Measurements from ENCODE around the gene C6orf118. TPM values are rescaled to one million over a fixed set of nuclear protein-coding genes. Genes with fewer than 3 reads are reported as not detected.

The C6orf118 gene
- total and polyA plus RNA-seq, 9 of the 15 experiments (the other 6 are each of a cell fraction or from before 2014, with no cell fraction given), result not detected

DNA sequence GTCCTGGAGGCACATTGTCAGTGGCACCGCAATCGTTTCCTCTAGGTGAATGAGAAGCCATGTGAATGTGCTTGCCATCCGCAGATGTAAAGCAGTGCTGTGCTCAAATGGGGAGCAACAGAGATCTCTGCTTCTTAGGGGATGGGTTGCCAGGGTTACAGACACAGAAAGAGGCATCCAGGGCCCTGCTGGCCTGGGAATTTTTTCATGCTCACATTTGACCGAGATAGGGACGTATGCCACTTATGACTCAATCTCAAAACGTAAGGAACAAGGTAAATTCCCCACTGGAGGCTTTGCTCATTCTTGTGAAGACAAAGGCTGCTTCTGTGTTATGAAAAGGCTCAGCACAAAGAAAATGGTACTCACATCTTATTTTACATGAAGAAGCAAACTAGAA is 11.0 kb downstream of the C6orf118 start (continued):
- TF ChIP-seq, protein P1, sequence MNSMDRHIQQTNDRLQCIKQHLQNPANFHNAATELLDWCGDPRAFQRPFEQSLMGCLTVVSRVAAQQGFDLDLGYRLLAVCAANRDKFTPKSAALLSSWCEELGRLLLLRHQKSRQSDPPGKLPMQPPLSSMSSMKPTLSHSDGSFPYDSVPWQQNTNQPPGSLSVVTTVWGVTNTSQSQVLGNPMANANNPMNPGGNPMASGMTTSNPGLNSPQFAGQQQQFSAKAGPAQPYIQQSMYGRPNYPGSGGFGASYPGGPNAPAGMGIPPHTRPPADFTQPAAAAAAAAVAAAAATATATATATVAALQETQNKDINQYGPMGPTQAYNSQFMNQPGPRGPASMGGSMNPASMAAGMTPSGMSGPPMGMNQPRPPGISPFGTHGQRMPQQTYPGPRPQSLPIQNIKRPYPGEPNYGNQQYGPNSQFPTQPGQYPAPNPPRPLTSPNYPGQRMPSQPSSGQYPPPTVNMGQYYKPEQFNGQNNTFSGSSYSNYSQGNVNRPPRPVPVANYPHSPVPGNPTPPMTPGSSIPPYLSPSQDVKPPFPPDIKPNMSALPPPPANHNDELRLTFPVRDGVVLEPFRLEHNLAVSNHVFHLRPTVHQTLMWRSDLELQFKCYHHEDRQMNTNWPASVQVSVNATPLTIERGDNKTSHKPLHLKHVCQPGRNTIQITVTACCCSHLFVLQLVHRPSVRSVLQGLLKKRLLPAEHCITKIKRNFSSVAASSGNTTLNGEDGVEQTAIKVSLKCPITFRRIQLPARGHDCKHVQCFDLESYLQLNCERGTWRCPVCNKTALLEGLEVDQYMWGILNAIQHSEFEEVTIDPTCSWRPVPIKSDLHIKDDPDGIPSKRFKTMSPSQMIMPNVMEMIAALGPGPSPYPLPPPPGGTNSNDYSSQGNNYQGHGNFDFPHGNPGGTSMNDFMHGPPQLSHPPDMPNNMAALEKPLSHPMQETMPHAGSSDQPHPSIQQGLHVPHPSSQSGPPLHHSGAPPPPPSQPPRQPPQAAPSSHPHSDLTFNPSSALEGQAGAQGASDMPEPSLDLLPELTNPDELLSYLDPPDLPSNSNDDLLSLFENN (IDR thresholded peaks at IDR 0.05; ENCODE audit: low read depth in 2 of 2, low read length in 2 of 2), result no peak

DNA sequence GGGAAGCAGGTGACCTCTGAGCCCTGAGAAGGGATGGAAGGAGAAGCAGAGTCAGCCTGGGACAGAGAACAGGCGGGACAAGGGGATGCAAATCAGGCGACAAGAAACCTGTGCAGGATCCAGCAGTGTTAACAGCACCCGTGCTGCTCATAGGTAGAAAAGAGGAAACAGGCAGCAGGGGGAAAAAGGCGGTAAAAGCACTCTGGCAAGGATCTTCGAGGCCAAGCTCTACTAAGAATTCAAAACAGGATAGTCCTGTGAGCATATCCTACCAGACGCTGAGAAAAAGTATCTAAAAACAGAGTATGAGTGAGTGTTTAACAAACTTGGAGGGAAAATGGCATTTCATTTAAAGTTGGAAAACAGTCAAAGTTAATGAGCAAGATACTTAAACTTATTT is 16.7 kb downstream of the C6orf118 start:
- in situ Hi-C loops (cut with MboI) (no loop called here), intact Hi-C loops (cut with micrococcal nuclease) (no loop called here)
- ATAC-seq (no peak), DNase-seq (ENCODE audit: extremely low read depth in 1 of 4, low spot score in 3 of 4) (no peak), FAIRE-seq (no peak)
- no TSS peak for BruUV-seq (replicated peaks)
- H2AFZ ChIP-seq (ENCODE audit: low read depth, low read length), result no peak overlapping the region
- H3K79me2 ChIP-seq (ENCODE audit: control insufficient read depth, insufficient read depth, low read length), result no peaks in the 10 kb centered on the region
- H3K4me1 ChIP-seq (replicated peaks in 1 of 2; ENCODE audit: control insufficient read depth in 2 of 2, insufficient read depth in 2 of 2, low read length in 2 of 2), result no peaks in the 10 kb centered on the region
- no peaks in the 10 kb centered on the region for H3K9me1 ChIP-seq (ENCODE audit: control insufficient read depth, insufficient read depth, low read length)
- no peak overlapping the region for H3K9ac ChIP-seq (ENCODE audit: insufficient read depth in 1 of 2, low read depth in 2 of 2, low read length in 2 of 2)
- H3K27me3 ChIP-seq (ENCODE audit: control insufficient read depth in 2 of 2, insufficient read depth in 2 of 2, low read length in 2 of 2), result no peaks in the 10 kb centered on the region
- ChIA-PET POLR2A (no interaction called here), CTCF (ENCODE audit: low intra/inter-chr PET ratio) (no interaction called here)
- no peaks in the 10 kb centered on the region for H3K36me3 ChIP-seq (ENCODE audit: control insufficient read depth, insufficient read depth, low read length)
- under 1% methylated on average over 6 of the region's 6 CpGs for WGBS (ENCODE audit: insufficient coverage, low coverage, missing lambda C conversion rate)
- H3K4me3 ChIP-seq, result no peak overlapping the region
- no peaks in the 10 kb centered on the region; the same call in 1 of the 2 replicates for H3K9me3 ChIP-seq (replicated peaks; ENCODE audit: control insufficient read depth, insufficient read depth, low read depth, low read length)
- H3K27ac ChIP-seq (ENCODE audit: extremely low read depth, low read depth, low read length), result no peak overlapping the region
- TF ChIP-seq, protein P2, sequence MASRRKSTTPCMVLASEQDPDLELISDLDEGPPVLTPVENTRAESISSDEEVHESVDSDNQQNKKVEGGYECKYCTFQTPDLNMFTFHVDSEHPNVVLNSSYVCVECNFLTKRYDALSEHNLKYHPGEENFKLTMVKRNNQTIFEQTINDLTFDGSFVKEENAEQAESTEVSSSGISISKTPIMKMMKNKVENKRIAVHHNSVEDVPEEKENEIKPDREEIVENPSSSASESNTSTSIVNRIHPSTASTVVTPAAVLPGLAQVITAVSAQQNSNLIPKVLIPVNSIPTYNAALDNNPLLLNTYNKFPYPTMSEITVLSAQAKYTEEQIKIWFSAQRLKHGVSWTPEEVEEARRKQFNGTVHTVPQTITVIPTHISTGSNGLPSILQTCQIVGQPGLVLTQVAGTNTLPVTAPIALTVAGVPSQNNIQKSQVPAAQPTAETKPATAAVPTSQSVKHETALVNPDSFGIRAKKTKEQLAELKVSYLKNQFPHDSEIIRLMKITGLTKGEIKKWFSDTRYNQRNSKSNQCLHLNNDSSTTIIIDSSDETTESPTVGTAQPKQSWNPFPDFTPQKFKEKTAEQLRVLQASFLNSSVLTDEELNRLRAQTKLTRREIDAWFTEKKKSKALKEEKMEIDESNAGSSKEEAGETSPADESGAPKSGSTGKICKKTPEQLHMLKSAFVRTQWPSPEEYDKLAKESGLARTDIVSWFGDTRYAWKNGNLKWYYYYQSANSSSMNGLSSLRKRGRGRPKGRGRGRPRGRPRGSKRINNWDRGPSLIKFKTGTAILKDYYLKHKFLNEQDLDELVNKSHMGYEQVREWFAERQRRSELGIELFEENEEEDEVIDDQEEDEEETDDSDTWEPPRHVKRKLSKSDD (conservative IDR thresholded peaks at IDR 0.05; ENCODE audit: low read length), result no peak
- no peak for TF ChIP-seq ERF (CRISPR knock-in tag; IDR thresholded peaks at IDR 0.05)
- TF ChIP-seq PURB (CRISPR knock-in tag; IDR thresholded peaks at IDR 0.05; ENCODE audit: low read depth), result no peak
- no peak for TF ChIP-seq TARDBP (IDR thresholded peaks at IDR 0.05)
- no peak for TF ChIP-seq RFX5 (IDR thresholded peaks at IDR 0.05; ENCODE audit: low read depth, low read length)
- H4K20me1 ChIP-seq (replicated peaks; ENCODE audit: control insufficient read depth, insufficient read depth, low read length), result no peaks in the 10 kb centered on the region
- H3K4me2 ChIP-seq (ENCODE audit: insufficient read depth, low read length), result no peak overlapping the region

Data from K562 (cell line).